ENCODE data around the gene LAP3.

DNA sequence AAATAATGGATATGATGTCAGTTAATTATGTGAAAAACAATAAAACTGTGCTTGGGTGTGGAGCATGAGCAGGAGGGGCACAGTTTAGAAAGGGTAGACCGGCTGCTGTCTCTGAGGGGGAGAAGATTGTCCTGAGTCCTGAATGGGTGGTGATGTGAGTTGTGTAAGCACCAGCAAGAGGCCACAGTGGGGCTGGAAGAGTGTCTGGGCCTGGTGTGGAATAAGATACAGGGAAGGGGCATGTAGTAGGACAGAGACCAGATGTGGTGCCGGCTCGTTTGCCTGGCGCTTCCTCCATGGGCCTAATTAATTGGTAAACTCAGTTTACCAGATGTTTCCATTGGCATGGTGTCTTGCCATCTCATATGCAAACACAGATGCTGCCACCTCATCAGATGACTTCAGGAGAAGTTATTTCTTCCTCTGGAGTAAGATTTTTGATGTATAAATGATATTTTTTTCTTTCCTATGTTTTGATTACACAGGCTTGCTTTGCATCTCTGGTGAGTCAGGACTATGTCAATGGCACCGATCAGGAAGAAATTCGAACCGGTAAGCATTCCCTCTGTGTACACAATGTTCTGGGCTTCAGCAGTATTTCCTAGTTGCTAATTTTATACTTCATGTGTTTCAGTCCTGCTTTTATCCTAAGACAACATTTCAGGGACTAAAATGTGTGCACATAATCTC is 42.6 kb downstream of the LAP3 start:
- TF ChIP-seq, protein P1, sequence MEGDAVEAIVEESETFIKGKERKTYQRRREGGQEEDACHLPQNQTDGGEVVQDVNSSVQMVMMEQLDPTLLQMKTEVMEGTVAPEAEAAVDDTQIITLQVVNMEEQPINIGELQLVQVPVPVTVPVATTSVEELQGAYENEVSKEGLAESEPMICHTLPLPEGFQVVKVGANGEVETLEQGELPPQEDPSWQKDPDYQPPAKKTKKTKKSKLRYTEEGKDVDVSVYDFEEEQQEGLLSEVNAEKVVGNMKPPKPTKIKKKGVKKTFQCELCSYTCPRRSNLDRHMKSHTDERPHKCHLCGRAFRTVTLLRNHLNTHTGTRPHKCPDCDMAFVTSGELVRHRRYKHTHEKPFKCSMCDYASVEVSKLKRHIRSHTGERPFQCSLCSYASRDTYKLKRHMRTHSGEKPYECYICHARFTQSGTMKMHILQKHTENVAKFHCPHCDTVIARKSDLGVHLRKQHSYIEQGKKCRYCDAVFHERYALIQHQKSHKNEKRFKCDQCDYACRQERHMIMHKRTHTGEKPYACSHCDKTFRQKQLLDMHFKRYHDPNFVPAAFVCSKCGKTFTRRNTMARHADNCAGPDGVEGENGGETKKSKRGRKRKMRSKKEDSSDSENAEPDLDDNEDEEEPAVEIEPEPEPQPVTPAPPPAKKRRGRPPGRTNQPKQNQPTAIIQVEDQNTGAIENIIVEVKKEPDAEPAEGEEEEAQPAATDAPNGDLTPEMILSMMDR (IDR thresholded peaks at IDR 0.05) = no peak
- TF ChIP-seq POLR2AphosphoS5 (IDR thresholded peaks at IDR 0.05) (no peak), POLR2A (IDR thresholded peaks at IDR 0.05) (no peak), EP300 (IDR thresholded peaks at IDR 0.05) (no peak)
